NCI-H460 (cell line): ENCODE results near the gene C14orf132. TPM values are rescaled to one million over a fixed set of nuclear protein-coding genes. Genes with fewer than 3 reads are reported as not detected.

Experiments used
- DNase-seq: peaks from one replicate; pipeline ENCODE4 v3.0.0-alpha.2; 2016; ENCODE audit warnings: low read depth; ENCODE audit errors: extremely low read depth
- total RNA-seq: library from RNA; depleted of rRNA; stranded (reverse); fragments of >200 nt; shearing (Covaris generic); gene quantifications from 2 replicates; pipeline ENCODE4 v1.2.3, GENCODE V29; 2014

The C14orf132 gene
- total RNA-seq, 1 experiment from 2014 or later: 0.22 TPM

GRCh38 chr14:96081767-96082400 is 42.7 kb downstream of the C14orf132 start:
- no peak for DNase-seq

- no peak for DNase-seq
Measured at GRCh38 chr14:96082420-96083300, 43.5 kb downstream of the C14orf132 start.

GRCh38 chr14:96083667-96084320 is 44.6 kb downstream of the C14orf132 start:
- no peak for DNase-seq

GRCh38 chr14:96084796-96085195 is 45.6 kb downstream of the C14orf132 start:
- no peak for DNase-seq

GRCh38 chr14:96085369-96085768 is 46.2 kb downstream of the C14orf132 start:
- DNase-seq: no peak

GRCh38 chr14:96086032-96086431 is 46.9 kb downstream of the C14orf132 start:
- no peak for DNase-seq

- DNase-seq: no peak
Measured at GRCh38 chr14:96086574-96087077, 47.5 kb downstream of the C14orf132 start.

GRCh38 chr14:96088074-96088473 is 48.9 kb downstream of the C14orf132 start:
- no peak for DNase-seq

GRCh38 chr14:96088481-96088880 is 49.3 kb downstream of the C14orf132 start:
- DNase-seq: no peak

GRCh38 chr14:96088911-96089310 is 49.7 kb downstream of the C14orf132 start:
- no peak for DNase-seq

GRCh38 chr14:96089401-96089800 is 50.2 kb downstream of the C14orf132 start:
- DNase-seq: no peak

GRCh38 chr14:96090441-96091148 is 51.4 kb downstream of the C14orf132 start:
- DNase-seq: no peak

GRCh38 chr14:96091149-96091693 is 52.1 kb downstream of the C14orf132 start:
- DNase-seq: no peak

GRCh38 chr14:96091941-96092411 is 52.8 kb downstream of the C14orf132 start:
- no peak for DNase-seq

GRCh38 chr14:96092936-96093335 is 53.8 kb downstream of the C14orf132 start:
- no peak for DNase-seq

GRCh38 chr14:96094211-96094610 is 55.0 kb downstream of the C14orf132 start:
- no peak for DNase-seq

GRCh38 chr14:96094656-96095055 is 55.5 kb downstream of the C14orf132 start:
- DNase-seq: no peak

- DNase-seq: no peak
Measured at GRCh38 chr14:96095058-96095457, 55.9 kb downstream of the C14orf132 start.

- no peak for DNase-seq
Measured at GRCh38 chr14:96095581-96096476, 56.7 kb downstream of the C14orf132 start.
